Measurements from ENCODE around the gene NR5A1. TPM values are rescaled to one million over a fixed set of nuclear protein-coding genes. Genes with fewer than 3 reads are reported as not detected.

NR5A1 gene
- total RNA-seq, 1 experiment from 2014 or later: 0.64 TPM

GRCh38 chr9:124555043-124555442, 47.8 kb upstream of the NR5A1 start:
- no peak overlapping the region for H3K27ac ChIP-seq (ENCODE audit: low read depth, low read length)
- DNase-seq (ENCODE audit: low read depth, low spot score) (no peak), ATAC-seq (no peak)
- ChIA-PET CTCF (interaction anchor here (1.1 to 1.7 kb wide), 2 partner anchors 20 to 210 kb away, joined by 3 to 6 read pairs; no protein-coding TSS in a partner anchor), POLR2A (no interaction called here), RAD21 (ENCODE audit: low non-redundant PET in 1 of 2, low total read pairs in 2 of 2, uncharacterized antibody in 2 of 2, unreplicated experiment in 2 of 2) (no interaction called here)
- no peak overlapping the region for H3K4me2 ChIP-seq (ENCODE audit: low read length)
- no peak overlapping the region for H3K4me3 ChIP-seq (replicated peaks in 1 of 2; ENCODE audit: low read depth in 1 of 2, low read length in 2 of 2)
- no peaks in the 10 kb centered on the region for H3K79me2 ChIP-seq (ENCODE audit: insufficient read depth, low read length)
- H4K20me1 ChIP-seq (ENCODE audit: insufficient read depth): no peaks in the 10 kb centered on the region
- H3K9me3 ChIP-seq (ENCODE audit: control insufficient read depth in 1 of 2, insufficient read depth in 1 of 2, low read depth in 1 of 2, low read length in 2 of 2): no peaks in the 10 kb centered on the region
- peaks cover 2 to 24% of the 10 kb centered on the region in 2 experiments; a peak in 3 of 4 replicates for H3K4me1 ChIP-seq (ENCODE audit: control insufficient read depth in 1 of 2, insufficient read depth in 2 of 2, low read length in 2 of 2)
- no peaks in the 10 kb centered on the region for H3K27me3 ChIP-seq (ENCODE audit: insufficient read depth, low read length)
- BruUV-seq (replicated peaks): no TSS peak
- intact Hi-C loops (cut with micrococcal nuclease): no loop called here
- H3K9ac ChIP-seq (ENCODE audit: low read length): no peak overlapping the region
- no peaks in the 10 kb centered on the region for H3K9me2 ChIP-seq (ENCODE audit: insufficient read depth)
- no peaks in the 10 kb centered on the region for H3K36me3 ChIP-seq (ENCODE audit: control insufficient read depth in 1 of 2, insufficient read depth in 2 of 2, low read length in 2 of 2)
- H2AFZ ChIP-seq (ENCODE audit: low read depth, low read length, poor library complexity, severe bottlenecking): no peak overlapping the region
- TF ChIP-seq RAD21 (IDR thresholded peaks at IDR 0.05; ENCODE audit: low read depth) (no peak), TCF7L2 (IDR thresholded peaks at IDR 0.05; ENCODE audit: borderline replicate concordance, extremely low read depth, insufficient read depth, insufficient read length) (no peak), REST (IDR thresholded peaks at IDR 0.05; ENCODE audit: low read depth) (no peak), CTCF (IDR thresholded peaks at IDR 0.05 in 2 of 3, conservative IDR thresholded peaks at IDR 0.05 in 1 of 3; ENCODE audit: borderline replicate concordance in 1 of 3, insufficient read depth in 1 of 3, low read depth in 2 of 3, low read length in 2 of 3) (no peak), ELF1 (IDR thresholded peaks at IDR 0.05; ENCODE audit: borderline replicate concordance, low read depth) (no peak), JUND (IDR thresholded peaks at IDR 0.05) (no peak), ZFX (IDR thresholded peaks at IDR 0.05) (no peak)

Data from HCT116 (cell line).